LNCaP clone FGC (cell line): ENCODE data around the gene SLC22A4.

Source experiments
- DNase-seq: peaks from one replicate; pipeline ENCODE4 v3.0.0-alpha.2; 2011; ENCODE audit warnings: low read depth
- H3K4me3 ChIP-seq: 2 replicates; pipeline ENCODE4 v1.5.1; 2011; ENCODE audit warnings: mild to moderate bottlenecking, low read depth, low read length, control low read depth
- TF ChIP-seq, protein P1 (sequence below): IDR thresholded peaks from 2 replicates; pipeline ENCODE4 v1.5.1; 2012; ENCODE audit warnings: mild to moderate bottlenecking; ENCODE audit not compliant: control insufficient read depth, insufficient read depth; ENCODE audit errors: extremely low read depth

The SLC22A4 gene

DNA sequence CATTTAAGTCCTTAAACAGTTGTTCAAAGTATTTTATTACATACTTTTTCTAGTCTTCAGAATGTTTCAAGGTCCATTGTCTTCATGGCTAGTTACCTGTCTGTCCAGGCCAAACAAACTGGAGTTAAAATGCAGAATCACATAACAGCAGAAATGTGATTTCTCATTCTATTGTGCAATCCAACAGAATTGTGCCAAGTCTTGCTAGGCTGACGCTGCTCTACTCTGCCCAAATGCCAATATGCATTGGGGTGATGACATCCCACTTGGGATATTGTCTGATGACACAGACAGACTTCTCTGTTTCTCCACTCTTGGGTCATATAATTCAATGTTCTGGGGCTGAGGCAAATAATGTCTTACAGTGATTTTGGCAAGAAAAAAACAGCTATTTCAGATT lies 70.1 kb downstream of the SLC22A4 start:
- no peak overlapping the region for H3K4me3 ChIP-seq
- TF ChIP-seq, protein P1, sequence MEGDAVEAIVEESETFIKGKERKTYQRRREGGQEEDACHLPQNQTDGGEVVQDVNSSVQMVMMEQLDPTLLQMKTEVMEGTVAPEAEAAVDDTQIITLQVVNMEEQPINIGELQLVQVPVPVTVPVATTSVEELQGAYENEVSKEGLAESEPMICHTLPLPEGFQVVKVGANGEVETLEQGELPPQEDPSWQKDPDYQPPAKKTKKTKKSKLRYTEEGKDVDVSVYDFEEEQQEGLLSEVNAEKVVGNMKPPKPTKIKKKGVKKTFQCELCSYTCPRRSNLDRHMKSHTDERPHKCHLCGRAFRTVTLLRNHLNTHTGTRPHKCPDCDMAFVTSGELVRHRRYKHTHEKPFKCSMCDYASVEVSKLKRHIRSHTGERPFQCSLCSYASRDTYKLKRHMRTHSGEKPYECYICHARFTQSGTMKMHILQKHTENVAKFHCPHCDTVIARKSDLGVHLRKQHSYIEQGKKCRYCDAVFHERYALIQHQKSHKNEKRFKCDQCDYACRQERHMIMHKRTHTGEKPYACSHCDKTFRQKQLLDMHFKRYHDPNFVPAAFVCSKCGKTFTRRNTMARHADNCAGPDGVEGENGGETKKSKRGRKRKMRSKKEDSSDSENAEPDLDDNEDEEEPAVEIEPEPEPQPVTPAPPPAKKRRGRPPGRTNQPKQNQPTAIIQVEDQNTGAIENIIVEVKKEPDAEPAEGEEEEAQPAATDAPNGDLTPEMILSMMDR, result no peak
- no peak for DNase-seq

DNA sequence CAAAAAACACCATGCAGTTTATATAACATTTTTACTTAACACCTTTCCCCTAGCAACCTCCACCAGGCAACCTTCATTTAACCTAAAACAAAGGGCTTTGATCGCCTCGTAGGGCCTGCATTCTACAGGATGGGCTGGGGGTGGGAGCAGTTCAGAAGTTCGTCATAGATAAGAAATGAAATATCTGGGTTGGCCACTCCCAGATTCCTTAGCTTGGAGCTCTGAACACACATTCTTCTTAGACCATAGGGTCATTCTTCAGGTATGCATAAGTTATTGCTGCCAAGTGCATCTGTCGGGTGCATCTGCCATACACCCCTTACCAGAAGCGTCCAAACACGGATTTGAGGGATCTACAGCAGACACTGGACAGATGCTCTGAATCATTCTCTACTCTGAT lies 71.0 kb downstream of the SLC22A4 start:
- TF ChIP-seq, protein P1, result no peak
- no peak overlapping the region for H3K4me3 ChIP-seq

DNA sequence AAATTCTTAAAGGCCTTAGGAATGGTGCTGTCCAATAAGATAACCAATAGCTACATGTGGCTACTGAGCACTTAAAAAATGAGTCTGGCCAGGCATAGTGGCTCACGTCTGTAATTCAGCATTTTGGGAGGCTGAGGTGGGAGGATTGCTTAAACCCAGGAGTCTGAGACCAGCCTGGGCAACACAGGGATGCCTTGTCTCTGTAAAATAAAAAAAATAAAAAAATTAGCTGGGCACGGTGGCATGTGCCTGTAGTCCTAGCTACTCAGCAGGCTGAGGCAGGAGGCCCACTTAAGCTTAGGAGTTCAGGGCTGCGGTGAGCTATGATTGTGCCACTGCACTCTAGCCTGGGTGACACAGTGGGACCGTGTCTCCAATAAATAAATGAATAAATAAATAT lies 74.0 kb downstream of the SLC22A4 start:
- TF ChIP-seq, protein P1, result no peak
- no peak overlapping the region for H3K4me3 ChIP-seq
- DNase-seq, result no peak

More for the DNA sequence above, 71.0 kb downstream of the SLC22A4 start:
- no peak for DNase-seq

DNA sequence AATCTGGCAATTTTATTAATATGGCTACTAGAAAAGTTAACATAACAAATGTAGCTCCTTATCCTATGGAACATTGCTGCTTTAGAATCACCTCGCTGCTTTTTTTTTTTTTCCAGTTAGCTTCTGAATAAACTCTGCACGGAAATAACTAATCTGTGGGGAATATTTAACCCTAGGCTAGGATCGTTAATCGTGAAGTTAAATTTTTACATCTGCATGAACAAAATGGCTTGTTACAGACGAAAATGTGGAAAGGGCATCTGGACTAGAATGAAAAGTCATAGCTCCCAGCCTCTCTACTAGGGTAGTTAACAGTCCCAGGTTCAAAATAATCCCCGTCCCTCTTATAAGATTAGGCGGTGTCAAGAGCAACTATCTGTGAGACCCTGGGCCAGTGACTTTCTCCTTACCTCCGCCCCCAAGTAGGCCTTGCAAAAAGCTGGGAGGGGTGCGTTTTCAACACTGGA lies 74.8 kb downstream of the SLC22A4 start:
- TF ChIP-seq, protein P1, result no peak
- DNase-seq, result no peak
- H3K4me3 ChIP-seq, result peak overlapping the region; percentile 65

DNA sequence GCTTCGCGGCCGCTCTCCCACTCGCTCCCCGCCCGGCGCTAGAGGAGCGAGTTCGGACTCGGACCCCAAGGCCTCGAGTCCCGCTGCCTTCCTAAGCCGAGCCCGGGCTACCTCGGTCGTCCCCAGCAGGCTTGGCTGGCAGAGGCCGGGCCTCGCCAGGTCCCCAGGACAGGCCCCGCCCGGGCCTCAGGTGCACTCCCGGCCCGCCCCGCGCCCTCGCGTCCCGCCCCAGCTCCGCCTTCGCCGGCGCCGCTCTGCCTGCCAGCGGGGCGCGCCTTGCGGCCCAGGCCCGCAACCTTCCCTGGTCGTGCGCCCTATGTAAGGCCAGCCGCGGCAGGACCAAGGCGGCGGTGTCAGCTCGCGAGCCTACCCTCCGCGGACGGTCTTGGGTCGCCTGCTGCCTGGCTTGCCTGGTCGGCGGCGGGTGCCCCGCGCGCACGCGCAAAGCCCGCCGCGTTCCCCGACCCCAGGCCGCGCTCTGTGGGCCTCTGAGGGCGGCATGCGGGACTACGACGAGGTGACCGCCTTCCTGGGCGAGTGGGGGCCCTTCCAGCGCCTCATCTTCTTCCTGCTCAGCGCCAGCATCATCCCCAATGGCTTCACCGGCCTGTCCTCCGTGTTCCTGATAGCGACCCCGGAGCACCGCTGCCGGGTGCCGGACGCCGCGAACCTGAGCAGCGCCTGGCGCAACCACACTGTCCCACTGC lies 75.4 kb downstream of the SLC22A4 start, which contains the start of gene SLC22A5:
TSS of gene SLC22A5 (plus strand) at position 237 of the 707 bp plus-strand sequence. CDS start at position 500, 263 bp downstream.
- H3K4me3 ChIP-seq, result peak within 1 kb of the TSS; percentile 65
- DNase-seq, result no peak
- TF ChIP-seq, protein P1, result no peak

DNA sequence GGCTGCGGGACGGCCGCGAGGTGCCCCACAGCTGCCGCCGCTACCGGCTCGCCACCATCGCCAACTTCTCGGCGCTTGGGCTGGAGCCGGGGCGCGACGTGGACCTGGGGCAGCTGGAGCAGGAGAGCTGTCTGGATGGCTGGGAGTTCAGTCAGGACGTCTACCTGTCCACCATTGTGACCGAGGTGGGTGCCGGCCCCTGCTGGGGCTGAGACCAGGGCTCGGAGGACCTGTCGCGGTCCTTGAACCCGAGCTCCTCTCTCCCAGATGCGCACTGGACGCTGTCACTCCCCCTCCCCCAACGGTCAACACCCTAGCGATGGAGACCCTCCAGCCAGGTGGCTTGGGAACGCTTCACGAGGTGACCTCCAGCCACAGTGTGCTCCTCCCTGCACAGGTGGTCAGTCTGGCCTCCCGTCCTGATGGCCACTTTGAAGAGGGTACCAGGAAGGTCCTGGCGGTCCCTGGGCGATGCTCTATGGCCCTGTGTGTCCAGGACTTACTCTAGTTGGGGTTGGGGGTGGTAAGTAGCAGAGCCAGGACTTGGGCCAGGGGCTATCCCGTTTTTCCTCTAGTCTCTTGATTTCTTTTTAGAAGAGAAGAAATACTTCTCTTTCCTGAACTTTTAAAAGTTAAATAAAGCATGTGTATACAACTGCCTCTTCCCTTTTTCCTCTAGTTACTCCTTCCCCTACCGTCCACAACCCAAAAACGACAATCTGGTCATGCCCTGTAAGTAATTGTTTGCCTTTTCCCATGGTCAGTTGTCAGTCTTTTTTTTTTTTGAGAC lies 76.2 kb downstream of the SLC22A4 start:
- no peak for DNase-seq
- TF ChIP-seq, protein P1, result no peak
- peak overlapping the region; percentile 65 for H3K4me3 ChIP-seq
